LNCAP (cell line): Measurements from ENCODE around the gene KDM4F.

Experiments used
- TF ChIP-seq, protein P1 (sequence below): fragments of 450-650 bp; IDR thresholded peaks from 2 replicates; pipeline ENCODE4 v1.5.1; 2017; ENCODE audit warnings: mild to moderate bottlenecking

KDM4F gene

DNA sequence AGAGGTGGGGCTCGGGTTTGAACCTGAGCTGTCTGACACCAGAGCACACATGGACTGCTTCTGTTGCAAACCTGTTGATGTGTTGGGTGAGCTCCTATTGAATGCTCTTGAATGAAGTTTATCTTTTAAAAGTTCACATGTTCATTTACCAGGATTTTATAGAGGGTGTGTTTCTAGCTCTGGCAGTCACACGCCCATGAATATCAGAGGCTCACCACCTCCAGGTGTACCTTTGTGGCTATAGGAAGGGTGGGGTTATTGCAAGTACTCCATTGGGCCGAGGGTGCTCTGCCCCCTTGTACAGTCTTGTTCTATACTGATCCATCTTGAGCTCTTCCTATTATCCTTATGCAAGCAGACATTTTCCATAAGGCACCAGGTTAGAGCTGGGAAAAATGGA is 49.6 kb downstream of the KDM4F start:
- TF ChIP-seq, protein P1, sequence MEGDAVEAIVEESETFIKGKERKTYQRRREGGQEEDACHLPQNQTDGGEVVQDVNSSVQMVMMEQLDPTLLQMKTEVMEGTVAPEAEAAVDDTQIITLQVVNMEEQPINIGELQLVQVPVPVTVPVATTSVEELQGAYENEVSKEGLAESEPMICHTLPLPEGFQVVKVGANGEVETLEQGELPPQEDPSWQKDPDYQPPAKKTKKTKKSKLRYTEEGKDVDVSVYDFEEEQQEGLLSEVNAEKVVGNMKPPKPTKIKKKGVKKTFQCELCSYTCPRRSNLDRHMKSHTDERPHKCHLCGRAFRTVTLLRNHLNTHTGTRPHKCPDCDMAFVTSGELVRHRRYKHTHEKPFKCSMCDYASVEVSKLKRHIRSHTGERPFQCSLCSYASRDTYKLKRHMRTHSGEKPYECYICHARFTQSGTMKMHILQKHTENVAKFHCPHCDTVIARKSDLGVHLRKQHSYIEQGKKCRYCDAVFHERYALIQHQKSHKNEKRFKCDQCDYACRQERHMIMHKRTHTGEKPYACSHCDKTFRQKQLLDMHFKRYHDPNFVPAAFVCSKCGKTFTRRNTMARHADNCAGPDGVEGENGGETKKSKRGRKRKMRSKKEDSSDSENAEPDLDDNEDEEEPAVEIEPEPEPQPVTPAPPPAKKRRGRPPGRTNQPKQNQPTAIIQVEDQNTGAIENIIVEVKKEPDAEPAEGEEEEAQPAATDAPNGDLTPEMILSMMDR, result no peak

DNA sequence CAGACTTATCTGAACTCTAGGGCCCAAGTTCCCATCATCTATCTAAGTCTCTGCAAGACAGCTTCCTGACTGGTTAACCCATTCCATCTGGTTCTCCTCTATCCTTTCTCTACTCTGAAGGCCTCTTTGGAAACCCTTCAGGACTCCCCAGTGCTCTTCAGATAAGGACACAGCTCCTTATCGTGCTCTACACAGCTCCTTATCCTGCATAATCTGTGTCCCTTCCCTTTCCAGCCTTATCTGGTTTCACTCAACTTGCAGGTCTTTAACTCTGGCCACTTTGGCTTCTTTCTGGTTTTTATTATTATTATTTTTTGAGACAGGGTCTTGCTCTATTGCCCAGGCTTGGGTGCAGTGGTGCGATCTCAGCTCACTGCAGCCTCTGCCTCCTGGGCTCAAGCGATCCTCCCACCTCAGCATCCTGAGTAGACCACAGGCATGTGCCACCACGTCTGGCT is 51.0 kb downstream of the KDM4F start:
- TF ChIP-seq, protein P1, result no peak
